Sigmoid colon (tissue), 7 donors: ENCODE measurements around the gene ARGLU1. TPM values are rescaled to one million over a fixed set of nuclear protein-coding genes. Genes with fewer than 3 reads are reported as not detected.

Experiments used
- DNase-seq: peaks from one replicate; pipeline ENCODE4 v3.0.0-alpha.2; 2019
- H3K27ac ChIP-seq, 4 donors: fragments of 200-600 bp; sonication (generic); one replicate each; pipeline ENCODE4 v1.5.1; 2016 to 2019; ENCODE audit warnings: mild to moderate bottlenecking in 1 of 4
- H3K27me3 ChIP-seq, 3 donors: fragments of 200-600 bp; sonication (generic); one replicate each; pipeline ENCODE4 v1.5.1; 2019; ENCODE audit warnings: mild to moderate bottlenecking in 1 of 3
- H3K36me3 ChIP-seq, 4 donors: fragments of 200-600 bp; sonication (generic); one replicate each; pipeline ENCODE4 v1.5.1; 2016 to 2019
- H3K4me1 ChIP-seq, 4 donors: fragments of 200-600 bp; sonication (generic); one replicate each; pipeline ENCODE4 v1.5.1; 2017 to 2019
- H3K4me3 ChIP-seq, 4 donors: fragments of 200-600 bp; sonication (generic); one replicate each; pipeline ENCODE4 v1.5.1; 2017 to 2019; ENCODE audit warnings: mild to moderate bottlenecking in 2 of 4, moderate library complexity in 1 of 4
- H3K9me3 ChIP-seq, 4 donors: fragments of 200-600 bp in 3 of 4; sonication (generic) in 3 of 4; one replicate each; pipeline versions ENCODE4 v1.5.1 to v1.6.1; 2013 to 2019
- EP300 ChIP-seq, 4 donors: sonication (generic); formaldehyde crosslinking; IDR thresholded peaks; one replicate each; pipeline ENCODE4 v1.6.1; 2017; ENCODE audit warnings: antibody characterized with exemption in 4 of 4
- POLR2A ChIP-seq, 2 donors: fragments of 450-650 bp; IDR thresholded peaks; one replicate each; pipeline ENCODE4 v1.6.1; 2016; ENCODE audit warnings: antibody characterized with exemption in 2 of 2, mild to moderate bottlenecking in 2 of 2, moderate library complexity in 2 of 2
- POLR2AphosphoS5 ChIP-seq, 4 donors: sonication (generic); formaldehyde crosslinking; IDR thresholded peaks; one replicate each; pipeline ENCODE4 v1.6.1; 2017; ENCODE audit warnings: antibody characterized with exemption in 4 of 4
- WGBS, 2 donors: extraction: QIAGEN DNeasy Blood & Tissue Kit; methylation state at CpG; one replicate each; pipeline ENCODE4 v1.1.7; 2013; 5-methylcytosine and 5-hydroxymethylcytosine counted together
- intact Hi-C: fragments of 100-400 bp; cut with DNase I; formaldehyde crosslinking; loops from one replicate; pipeline ENCODE4 v1.15.1; 2023
- polyA plus RNA-seq, 3 donors: library from polyadenylated mRNA; stranded (reverse); fragments of 200-250 nt; gene quantifications; one replicate each; pipeline ENCODE4 v1.2.3, GENCODE V29; 2013
- total RNA-seq, 4 donors: library from RNA; depleted of rRNA; stranded (reverse); fragments of >200 nt; gene quantifications; one replicate each; pipeline ENCODE4 v1.1.0, GENCODE V29; 2016
- TF ChIP-seq, protein P1 (sequence below), 4 experiments: fragments of 450-650 bp in 3 of 4; fragments of 200-600 bp in 1 of 4; IDR thresholded peaks; one replicate each; pipeline ENCODE4 v1.5.1; 2016 to 2019; ENCODE audit warnings: antibody characterized with exemption in 4 of 4, mild to moderate bottlenecking in 3 of 4, moderate library complexity in 2 of 4
- donor health status: healthy with polysubstance abuse.
- donor health status: Bipolar disorder and iron deficiency.
- donor health status: healthy.

The ARGLU1 gene
- total and polyA plus RNA-seq, 7 donors, result 7.8 to 196 (median 88.1) TPM

DNA sequence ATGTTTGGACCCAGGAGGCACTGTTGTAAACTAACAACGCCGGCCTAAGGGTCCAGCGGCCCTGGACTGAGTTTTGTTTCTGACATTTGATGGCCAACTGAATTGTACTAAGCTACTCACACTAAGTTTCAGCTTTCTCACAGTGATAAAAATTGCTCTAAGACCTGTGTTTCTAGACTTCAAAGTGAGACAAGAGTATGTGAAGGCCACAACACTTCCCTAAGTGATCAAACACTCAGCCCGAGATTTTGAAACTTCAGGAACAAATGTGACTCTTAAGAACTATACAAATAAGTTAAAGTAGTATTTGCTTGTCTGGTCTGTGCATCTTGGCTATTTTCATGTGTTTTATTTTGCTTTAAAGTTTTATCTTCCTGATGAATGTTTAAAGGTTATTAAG lies 62.6 kb downstream of the ARGLU1 start:
- H3K27ac ChIP-seq, result peak overlapping the region in 1 of 4 donors; percentile 31

DNA sequence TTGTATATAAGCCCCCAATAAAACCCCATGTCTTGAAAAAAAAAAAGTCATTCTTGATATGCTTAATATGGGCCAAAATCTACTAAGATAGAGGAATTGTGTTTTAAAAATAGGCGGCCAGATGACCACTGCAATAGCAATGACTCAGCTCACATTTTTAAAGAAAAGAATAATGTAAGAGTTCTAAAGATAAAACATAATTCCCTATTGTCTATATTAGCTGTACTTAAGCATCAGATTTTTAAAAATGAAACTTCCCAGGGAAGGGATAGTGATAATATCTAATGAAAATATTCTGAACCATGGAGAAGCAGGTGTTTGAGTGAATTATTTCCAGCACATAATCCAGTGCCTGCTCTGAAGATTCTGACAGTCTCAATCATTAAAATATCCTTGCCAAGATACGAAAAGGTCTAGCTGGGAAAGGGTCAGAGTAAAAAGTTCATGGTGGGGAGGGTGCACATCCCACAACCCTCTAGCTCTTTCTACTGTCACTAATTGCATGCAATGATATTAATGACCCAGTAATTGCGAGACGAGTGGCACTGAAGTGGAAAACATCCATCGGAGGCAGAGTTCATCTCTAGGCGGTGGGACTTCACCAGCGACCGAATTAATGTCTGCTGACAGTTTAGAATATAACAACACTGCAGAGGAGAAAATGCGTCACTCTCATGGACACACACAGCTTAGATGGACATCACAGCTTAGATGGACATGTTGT lies 64.0 kb downstream of the ARGLU1 start:
- intact Hi-C loops, result no loop called here
- H3K27ac ChIP-seq, result peak overlapping the region in 2 of 4 donors; percentile 15 to 31
- peaks cover 0 to 63% (median 21%) of the 10 kb centered on the region in 4 donors for H3K4me1 ChIP-seq
- no peaks in the 10 kb centered on the region for H3K36me3 ChIP-seq
- 93 to 95% methylated on average over 9 of the region's 9 CpGs for WGBS, 2 donors
- no peak overlapping the region for H3K4me3 ChIP-seq
- no peak for DNase-seq
- no peaks in the 10 kb centered on the region for H3K27me3 ChIP-seq
- no peaks in the 10 kb centered on the region for H3K9me3 ChIP-seq
- no peak for TF ChIP-seq EP300 (IDR thresholded peaks at IDR 0.05)
- TF ChIP-seq, protein P1, sequence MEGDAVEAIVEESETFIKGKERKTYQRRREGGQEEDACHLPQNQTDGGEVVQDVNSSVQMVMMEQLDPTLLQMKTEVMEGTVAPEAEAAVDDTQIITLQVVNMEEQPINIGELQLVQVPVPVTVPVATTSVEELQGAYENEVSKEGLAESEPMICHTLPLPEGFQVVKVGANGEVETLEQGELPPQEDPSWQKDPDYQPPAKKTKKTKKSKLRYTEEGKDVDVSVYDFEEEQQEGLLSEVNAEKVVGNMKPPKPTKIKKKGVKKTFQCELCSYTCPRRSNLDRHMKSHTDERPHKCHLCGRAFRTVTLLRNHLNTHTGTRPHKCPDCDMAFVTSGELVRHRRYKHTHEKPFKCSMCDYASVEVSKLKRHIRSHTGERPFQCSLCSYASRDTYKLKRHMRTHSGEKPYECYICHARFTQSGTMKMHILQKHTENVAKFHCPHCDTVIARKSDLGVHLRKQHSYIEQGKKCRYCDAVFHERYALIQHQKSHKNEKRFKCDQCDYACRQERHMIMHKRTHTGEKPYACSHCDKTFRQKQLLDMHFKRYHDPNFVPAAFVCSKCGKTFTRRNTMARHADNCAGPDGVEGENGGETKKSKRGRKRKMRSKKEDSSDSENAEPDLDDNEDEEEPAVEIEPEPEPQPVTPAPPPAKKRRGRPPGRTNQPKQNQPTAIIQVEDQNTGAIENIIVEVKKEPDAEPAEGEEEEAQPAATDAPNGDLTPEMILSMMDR (IDR thresholded peaks at IDR 0.05), result no peak
- TF ChIP-seq POLR2AphosphoS5 (IDR thresholded peaks at IDR 0.05), result no peak
- TF ChIP-seq POLR2A (IDR thresholded peaks at IDR 0.05), result no peak

More for the DNA sequence above, 62.6 kb downstream of the ARGLU1 start:
- peaks cover 0 to 52% (median 9%) of the 10 kb centered on the region in 4 donors for H3K4me1 ChIP-seq
- intact Hi-C loops, result no loop called here
- no peaks in the 10 kb centered on the region for H3K9me3 ChIP-seq
- H3K36me3 ChIP-seq, result no peaks in the 10 kb centered on the region
- TF ChIP-seq POLR2AphosphoS5 (IDR thresholded peaks at IDR 0.05), result no peak
- TF ChIP-seq, protein P1 (IDR thresholded peaks at IDR 0.05), result no peak
- TF ChIP-seq EP300 (IDR thresholded peaks at IDR 0.05), result no peak
- no peak for TF ChIP-seq POLR2A (IDR thresholded peaks at IDR 0.05)
- WGBS, 2 donors, result 90 to 92% methylated on average over 4 of the region's 4 CpGs
- no peak overlapping the region for H3K4me3 ChIP-seq
- no peaks in the 10 kb centered on the region for H3K27me3 ChIP-seq
- DNase-seq, result no peak

DNA sequence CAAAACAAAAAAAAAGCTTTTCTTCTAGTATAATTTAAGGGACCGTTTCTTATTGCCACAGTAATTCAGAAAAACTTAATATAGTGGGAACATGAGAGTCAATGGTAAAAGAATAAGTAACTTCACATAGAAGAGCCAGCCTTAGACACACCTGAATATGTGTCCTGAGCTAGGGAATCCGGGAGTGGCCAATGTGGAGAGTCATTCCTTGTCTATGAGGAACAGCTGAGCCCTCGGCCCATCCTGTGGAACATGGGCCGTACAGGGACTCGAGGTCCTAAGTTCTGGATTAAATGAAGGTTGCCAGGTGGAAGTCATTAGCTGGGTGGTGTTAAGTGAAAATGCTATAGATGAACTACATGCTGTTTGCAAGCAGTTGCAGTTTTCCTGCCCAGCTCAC lies 64.7 kb downstream of the ARGLU1 start:
- no peak for DNase-seq
- WGBS, 2 donors, result 79 to 89% methylated on average over 5 of the region's 5 CpGs
- Histone ChIP-seq H3K27ac (peak overlapping the region in 2 of 4 donors; percentile 15 to 31), H3K36me3 (no peaks in the 10 kb centered on the region), H3K9me3 (no peaks in the 10 kb centered on the region), H3K4me1 (peaks cover 0 to 66% (median 25%) of the 10 kb centered on the region in 4 donors), H3K4me3 (no peak overlapping the region), H3K27me3 (no peaks in the 10 kb centered on the region)
- TF ChIP-seq EP300 (IDR thresholded peaks at IDR 0.05) (no peak), POLR2AphosphoS5 (IDR thresholded peaks at IDR 0.05) (no peak), POLR2A (IDR thresholded peaks at IDR 0.05) (no peak)
- TF ChIP-seq, protein P1 (IDR thresholded peaks at IDR 0.05), result no peak
- intact Hi-C loops, result no loop called here

DNA sequence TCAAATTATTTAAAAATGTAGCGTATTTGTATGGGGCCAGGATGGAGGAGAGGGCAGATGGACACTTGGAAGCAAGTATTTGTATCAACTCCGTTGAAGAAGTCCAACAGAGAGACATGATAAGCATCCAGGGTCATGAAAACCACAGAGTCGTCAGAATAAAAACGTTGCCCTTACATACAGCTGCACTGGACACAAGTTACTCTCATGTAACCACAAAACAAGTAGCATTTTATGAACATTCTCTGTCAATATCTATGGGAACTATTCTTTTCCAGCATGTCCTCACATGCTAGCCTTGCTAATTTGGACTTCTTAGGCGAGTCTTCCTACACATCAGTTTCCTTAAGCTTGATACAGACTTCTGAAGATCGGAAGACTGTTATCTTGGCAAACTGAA lies 67.5 kb downstream of the ARGLU1 start:
- Histone ChIP-seq H3K4me3 (no peak overlapping the region), H3K4me1 (peaks cover 0 to 69% (median 49%) of the 10 kb centered on the region in 4 donors), H3K27me3 (no peaks in the 10 kb centered on the region), H3K27ac (peak overlapping the region in 2 of 4 donors; percentile 75), H3K36me3 (no peaks in the 10 kb centered on the region), H3K9me3 (no peaks in the 10 kb centered on the region)
- TF ChIP-seq, protein P1 (IDR thresholded peaks at IDR 0.05), result no peak
- TF ChIP-seq EP300 (IDR thresholded peaks at IDR 0.05), result no peak
- no peak for TF ChIP-seq POLR2A (IDR thresholded peaks at IDR 0.05)
- TF ChIP-seq POLR2AphosphoS5 (IDR thresholded peaks at IDR 0.05), result no peak
- no peak for DNase-seq
- intact Hi-C loops, result no loop called here
- WGBS, 2 donors, result 83 to 84% methylated on average over 6 of the region's 6 CpGs
